Tibial nerve (tissue), 4 donors: ENCODE data around the gene WNT4. TPM values are rescaled to one million over a fixed set of nuclear protein-coding genes. Genes with fewer than 3 reads are reported as not detected.

Experiments
- DNase-seq, 2 donors: peaks; one replicate each; pipeline ENCODE4 v3.0.0-alpha.2; 2019; ENCODE audit warnings: low spot score in 2 of 2
- H3K27ac ChIP-seq, 4 donors: fragments of 200-600 bp; sonication (generic) in 3 of 4; one replicate each; pipeline ENCODE4 v1.5.1; 2017 to 2019; ENCODE audit warnings: mild to moderate bottlenecking in 1 of 4
- H3K27me3 ChIP-seq, 2 donors: fragments of 200-600 bp; sonication (generic) in 1 of 2; one replicate each; pipeline versions ENCODE4 v1.5.1 to v1.6.0; 2017 to 2019
- H3K36me3 ChIP-seq, 3 donors: fragments of 200-600 bp; sonication (generic); one replicate each; pipeline ENCODE4 v1.5.1; 2018 to 2019
- H3K4me1 ChIP-seq, 4 donors: fragments of 200-600 bp; sonication (generic) in 3 of 4; one replicate each; pipeline ENCODE4 v1.5.1; 2017 to 2019
- H3K4me3 ChIP-seq, 4 donors: fragments of 200-600 bp; sonication (generic) in 3 of 4; one replicate each; pipeline ENCODE4 v1.5.1; 2017 to 2019; ENCODE audit warnings: mild to moderate bottlenecking in 1 of 4, moderate library complexity in 1 of 4
- H3K9me3 ChIP-seq, 4 donors: fragments of 200-600 bp; sonication (generic) in 3 of 4; one replicate each; pipeline ENCODE4 v1.5.1; 2017 to 2019
- CTCF ChIP-seq, 5 experiments: fragments of 200-600 bp in 3 of 5; fragments of 450-650 bp in 2 of 5; sonication (generic) in 3 of 5; IDR thresholded peaks; one replicate each; pipeline ENCODE4 v1.5.1; 2016 to 2019; ENCODE audit warnings: antibody characterized with exemption in 5 of 5, mild to moderate bottlenecking in 3 of 5, moderate library complexity in 2 of 5
- EP300 ChIP-seq, 2 donors: sonication (generic); formaldehyde crosslinking; IDR thresholded peaks; one replicate each; pipeline ENCODE4 v1.6.1; 2017; ENCODE audit warnings: antibody characterized with exemption in 2 of 2, mild to moderate bottlenecking in 1 of 2
- POLR2A ChIP-seq, 2 donors: fragments of 450-650 bp; IDR thresholded peaks; one replicate each; pipeline ENCODE4 v1.6.1; 2017; ENCODE audit warnings: antibody characterized with exemption in 2 of 2, mild to moderate bottlenecking in 2 of 2, moderate library complexity in 2 of 2
- WGBS, 2 donors: methylation state at CpG; one replicate each; pipeline ENCODE4 v1.1.5; 2018; 5-methylcytosine and 5-hydroxymethylcytosine counted together
- total RNA-seq, 4 donors: library from RNA; depleted of rRNA; stranded (reverse); fragments of >200 nt; gene quantifications; one replicate each; pipeline ENCODE4 v1.1.0, GENCODE V29; 2016

The WNT4 gene
- total RNA-seq, 4 donors from 2014 or later: under 0.01 to 0.63 (median 0.20) TPM; not detected in 1

GRCh38 chr1:22102746-22103145, 40.2 kb downstream of the WNT4 start:
- 74 to 84% methylated on average over 3 of the region's 3 CpGs for WGBS, 2 donors

GRCh38 chr1:22101995-22102394, 40.9 kb downstream of the WNT4 start:
- Histone ChIP-seq H3K27me3 (no peaks in the 10 kb centered on the region), H3K9me3 (no peaks in the 10 kb centered on the region), H3K4me3 (no peak overlapping the region), H3K4me1 (peaks cover 0 to 32% (median 6%) of the 10 kb centered on the region in 4 donors), H3K27ac (no peak overlapping the region), H3K36me3 (peaks cover 0 to 31% (median 5%) of the 10 kb centered on the region in 3 donors)
- 77 to 87% methylated on average over 8 of the region's 8 CpGs for WGBS, 2 donors
- DNase-seq: no peak
- TF ChIP-seq CTCF (IDR thresholded peaks at IDR 0.05): no peak
- TF ChIP-seq POLR2A (IDR thresholded peaks at IDR 0.05): no peak
- TF ChIP-seq EP300 (IDR thresholded peaks at IDR 0.05): no peak

More at GRCh38 chr1:22102746-22103145, 40.2 kb downstream of the WNT4 start:
- no peak for TF ChIP-seq POLR2A (IDR thresholded peaks at IDR 0.05)
- Histone ChIP-seq H3K27me3 (no peaks in the 10 kb centered on the region), H3K4me3 (no peak overlapping the region), H3K4me1 (peaks cover 0 to 37% (median 6%) of the 10 kb centered on the region in 4 donors), H3K27ac (no peak overlapping the region), H3K36me3 (peaks cover 0 to 28% (median 5%) of the 10 kb centered on the region in 3 donors), H3K9me3 (no peaks in the 10 kb centered on the region)
- DNase-seq: no peak

GRCh38 chr1:22101199-22101598, 41.7 kb downstream of the WNT4 start:
- Histone ChIP-seq H3K4me3 (no peak overlapping the region), H3K27me3 (no peaks in the 10 kb centered on the region), H3K27ac (no peak overlapping the region), H3K4me1 (peaks cover 0 to 27% (median 6%) of the 10 kb centered on the region in 4 donors), H3K9me3 (no peaks in the 10 kb centered on the region), H3K36me3 (peaks cover 0 to 39% (median 10%) of the 10 kb centered on the region in 3 donors)
- TF ChIP-seq CTCF (IDR thresholded peaks at IDR 0.05) (no peak), EP300 (IDR thresholded peaks at IDR 0.05) (no peak), POLR2A (IDR thresholded peaks at IDR 0.05) (no peak)
- DNase-seq: no peak
- 43 to 65% methylated on average over 1 of the region's 1 CpG for WGBS, 2 donors

- H3K4me3 ChIP-seq: no peak overlapping the region
- TF ChIP-seq POLR2A (IDR thresholded peaks at IDR 0.05): no peak
- no peak for TF ChIP-seq EP300 (IDR thresholded peaks at IDR 0.05)
- no peak for TF ChIP-seq CTCF (IDR thresholded peaks at IDR 0.05)
- 65 to 73% methylated on average over 3 of the region's 3 CpGs for WGBS, 2 donors
- no peaks in the 10 kb centered on the region for H3K27me3 ChIP-seq
- H3K36me3 ChIP-seq: peaks cover 0 to 47% (median 11%) of the 10 kb centered on the region in 3 donors
- no peaks in the 10 kb centered on the region for H3K9me3 ChIP-seq
- no peak for DNase-seq
- H3K27ac ChIP-seq: no peak overlapping the region
- H3K4me1 ChIP-seq: peaks cover 0 to 27% (median 6%) of the 10 kb centered on the region in 4 donors
Measured at GRCh38 chr1:22100168-22100567, 42.7 kb downstream of the WNT4 start.

GRCh38 chr1:22098752-22099151, 44.1 kb downstream of the WNT4 start:
- no peaks in the 10 kb centered on the region for H3K9me3 ChIP-seq
- peaks cover 0 to 55% (median 11%) of the 10 kb centered on the region in 3 donors for H3K36me3 ChIP-seq
- no peak overlapping the region for H3K4me3 ChIP-seq
- WGBS, 2 donors: 91 to 96% methylated on average over 10 of the region's 10 CpGs
- DNase-seq: no peak
- H3K4me1 ChIP-seq: peaks cover 0 to 27% (median 6%) of the 10 kb centered on the region in 4 donors
- TF ChIP-seq POLR2A (IDR thresholded peaks at IDR 0.05) (no peak), CTCF (IDR thresholded peaks at IDR 0.05) (no peak), EP300 (IDR thresholded peaks at IDR 0.05) (no peak)
- no peaks in the 10 kb centered on the region for H3K27me3 ChIP-seq
- H3K27ac ChIP-seq: no peak overlapping the region
